Keratinocyte (primary cell): Measurements from ENCODE around the gene LTBP3. TPM values are rescaled to one million over a fixed set of nuclear protein-coding genes. Genes with fewer than 3 reads are reported as not detected.

Experiments
- DNase-seq: peaks from one replicate; pipeline ENCODE4 v3.0.0-alpha.2; 2011; ENCODE audit warnings: low read depth, missing footprints, low spot score
- FAIRE-seq: peaks from 2 replicates; lab custom pipeline; 2011; peaks lifted over from hg19 to GRCh38; lab: Jason Lieb, UNC
- H2AFZ ChIP-seq: 2 replicates; pipeline ENCODE4 v1.6.0; 2012; ENCODE audit warnings: low read length, control low read depth, inconsistent platforms; ENCODE audit not compliant: control insufficient read depth
- H3K27ac ChIP-seq: 2 replicates; pipeline ENCODE4 v1.5.1; 2011; ENCODE audit warnings: low read length; ENCODE audit not compliant: control insufficient read depth, insufficient read depth
- H3K27me3 ChIP-seq: 3 replicates; pipeline ENCODE4 v1.6.0; 2011; ENCODE audit warnings: low read length; ENCODE audit not compliant: control insufficient read depth, insufficient read depth; ENCODE audit errors: extremely low read depth
- H3K36me3 ChIP-seq, 2 experiments: 2 replicates in 1 of 2; 3 replicates in 1 of 2; pipeline ENCODE4 v1.5.1; 2011; ENCODE audit warnings: low read length in 2 of 2, mild to moderate bottlenecking in 1 of 2; ENCODE audit not compliant: control insufficient read depth in 2 of 2, insufficient read depth in 2 of 2; ENCODE audit errors: extremely low read depth in 1 of 2
- H3K4me1 ChIP-seq: 3 replicates; pipeline ENCODE4 v1.5.1; 2011; ENCODE audit warnings: low read length; ENCODE audit not compliant: control insufficient read depth, insufficient read depth; ENCODE audit errors: extremely low read depth
- H3K4me2 ChIP-seq: 3 replicates; pipeline ENCODE4 v1.6.0; 2011; ENCODE audit warnings: low read depth, low read length; ENCODE audit not compliant: control insufficient read depth, insufficient read depth; ENCODE audit errors: extremely low read depth
- H3K4me3 ChIP-seq, 3 experiments: fragments of 200-600 bp in 1 of 3; sonication (generic) in 1 of 3; 2 replicates in 2 of 3; 3 replicates in 1 of 3; pipeline ENCODE4 v1.5.1; 2011 to 2016; ENCODE audit warnings: low read length in 3 of 3, mild to moderate bottlenecking in 3 of 3, control low read depth in 2 of 3, inconsistent platforms in 1 of 3, low read depth in 1 of 3, mixed read lengths in 1 of 3, mixed run types in 1 of 3, moderate library complexity in 1 of 3; ENCODE audit not compliant: control insufficient read depth in 2 of 3, insufficient read depth in 2 of 3; ENCODE audit errors: extremely low read depth in 1 of 3
- H3K79me2 ChIP-seq: 2 replicates; pipeline ENCODE4 v1.6.0; 2012; ENCODE audit warnings: low read length; ENCODE audit not compliant: control insufficient read depth, insufficient read depth
- H3K9ac ChIP-seq: 3 replicates; pipeline ENCODE4 v1.6.0; 2011; ENCODE audit warnings: low read length; ENCODE audit not compliant: control insufficient read depth, insufficient read depth; ENCODE audit errors: extremely low read depth
- H3K9me1 ChIP-seq: 3 replicates; pipeline ENCODE4 v1.6.0; 2011; ENCODE audit warnings: low read length; ENCODE audit not compliant: control insufficient read depth, insufficient read depth; ENCODE audit errors: extremely low read depth
- H3K9me3 ChIP-seq: 2 replicates; pipeline ENCODE4 v1.5.1; 2012; ENCODE audit warnings: low read depth, low read length; ENCODE audit not compliant: control insufficient read depth
- H4K20me1 ChIP-seq: 3 replicates; pipeline ENCODE4 v1.6.0; 2011; ENCODE audit warnings: low read length; ENCODE audit not compliant: control insufficient read depth, insufficient read depth; ENCODE audit errors: extremely low read depth
- CTCF ChIP-seq, 3 experiments: IDR thresholded peaks in 1 of 3; conservative IDR thresholded peaks in 1 of 3; optimal IDR thresholded peaks in 1 of 3; 2 replicates in 2 of 3; 3 replicates in 1 of 3; pipeline versions ENCODE3 to v1.5.1; 2011; ENCODE audit warnings: low read length in 3 of 3, mild to moderate bottlenecking in 3 of 3, moderate library complexity in 2 of 3, control low read depth in 1 of 3, inconsistent platforms in 1 of 3; ENCODE audit not compliant: insufficient read depth in 2 of 3; ENCODE audit errors: extremely low read depth in 1 of 3
- EZH2 ChIP-seq: IDR thresholded peaks from one replicate; pipeline ENCODE4 v1.6.1; 2012; ENCODE audit warnings: inconsistent platforms, mild to moderate bottlenecking, low read length, moderate library complexity
- dilution Hi-C: fragments of 300-500 bp; cut with MboI; formaldehyde crosslinking; loops from one replicate; pipeline ENCODE4 v1.7.0; 2020; ENCODE audit warnings: low sequenced_read_pairs; ENCODE audit not compliant: extremely low pct_ligation_motif_present
- polyA plus RNA-seq, 5 experiments: library from polyadenylated mRNA; depleted of rRNA in 3 of 5; stranded (reverse) in 3 of 5; stranded (forward) in 1 of 5; unstranded in 1 of 5; fragments of >200 nt; gene quantifications; 1 replicate in 1 of 5; 2 replicates in 3 of 5; 3 replicates in 1 of 5; pipeline versions ENCODE4 v1.2.1 to v1.2.3, GENCODE V29; 2011 to 2012; ENCODE audit warnings: missing spikeins in 2 of 5, low read depth in 1 of 5, low replicate concordance in 1 of 5

Gene LTBP3
- polyA plus RNA-seq, 1 donor (not counting 4 experiments of a cell fraction or from before 2014, with no cell fraction given): 9.1 TPM

DNA sequence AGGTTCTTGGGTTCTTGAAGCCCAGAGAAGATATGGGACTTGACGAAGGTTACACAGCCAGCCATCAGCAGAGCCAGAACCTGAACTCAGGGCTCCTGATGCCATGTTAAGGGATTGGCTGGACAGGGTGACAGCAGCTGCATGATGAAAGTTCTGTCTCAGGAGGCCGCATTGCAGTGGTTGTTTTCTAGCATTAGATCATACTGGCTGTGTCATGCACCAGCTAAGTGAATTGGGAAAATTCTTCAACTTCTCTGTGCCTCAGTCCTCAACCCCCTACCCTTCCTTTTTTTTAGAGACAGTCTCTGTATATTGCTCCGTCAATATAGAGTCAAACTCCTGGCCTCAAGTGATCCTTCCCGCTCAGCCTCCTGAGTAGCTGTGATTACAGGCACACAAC lies 5.4 kb upstream of the LTBP3 start:
- H3K27ac ChIP-seq: no peak overlapping the region
- H2AFZ ChIP-seq: no peak overlapping the region
- no peak overlapping the region for H3K4me2 ChIP-seq
- H3K9me1 ChIP-seq: peaks cover 2% of the 10 kb centered on the region
- peaks cover 0 to 2% of the 10 kb centered on the region in 2 experiments for H3K36me3 ChIP-seq
- no peaks in the 10 kb centered on the region for H3K9me3 ChIP-seq
- peaks cover 40% of the 10 kb centered on the region for H3K4me1 ChIP-seq
- dilution Hi-C loops: no loop called here
- DNase-seq: no peak
- peaks cover 14% of the 10 kb centered on the region for H3K79me2 ChIP-seq
- H3K9ac ChIP-seq: no peak overlapping the region
- TF ChIP-seq EZH2: no peak
- TF ChIP-seq CTCF (optimal IDR thresholded peaks at IDR 0.05 in 1 of 3, IDR thresholded peaks at IDR 0.05 in 1 of 3, conservative IDR thresholded peaks at IDR 0.05 in 1 of 3; ENCODE audit: extremely low read depth in 1 of 3, insufficient read depth in 2 of 3, low read length in 3 of 3): no peak
- FAIRE-seq: no peak
- no peak overlapping the region for H3K4me3 ChIP-seq
- H4K20me1 ChIP-seq: no peaks in the 10 kb centered on the region
- H3K27me3 ChIP-seq: no peaks in the 10 kb centered on the region

- H3K79me2 ChIP-seq: peaks cover 10% of the 10 kb centered on the region
- no peak overlapping the region for H3K4me2 ChIP-seq
- no peaks in the 10 kb centered on the region for H3K9me3 ChIP-seq
- TF ChIP-seq CTCF (optimal IDR thresholded peaks at IDR 0.05 in 1 of 3, IDR thresholded peaks at IDR 0.05 in 1 of 3, conservative IDR thresholded peaks at IDR 0.05 in 1 of 3; ENCODE audit: extremely low read depth in 1 of 3, insufficient read depth in 2 of 3, low read length in 3 of 3) (no peak), EZH2 (no peak)
- no peaks in the 10 kb centered on the region for H4K20me1 ChIP-seq
- no peak overlapping the region for H2AFZ ChIP-seq
- peaks cover 0 to 2% of the 10 kb centered on the region in 2 experiments for H3K36me3 ChIP-seq
- H3K4me1 ChIP-seq: peaks cover 41% of the 10 kb centered on the region
- peaks cover 2% of the 10 kb centered on the region for H3K9me1 ChIP-seq
- no peak overlapping the region for H3K4me3 ChIP-seq
- H3K27ac ChIP-seq: no peak overlapping the region
- dilution Hi-C loops: no loop called here
- no peak for DNase-seq
- no peak overlapping the region for H3K9ac ChIP-seq
- FAIRE-seq: no peak
- no peaks in the 10 kb centered on the region for H3K27me3 ChIP-seq
These were observed 4.6 kb upstream of the LTBP3 start for GRCh38 chr11:65562788-65563187.
